NCI-H1417 treated with DMSO at 0.1 percent for 48 hours (cell line): ENCODE results near the gene HACD4.
"Not testable (repeated sequence)": the region's sequence is repeated elsewhere in the genome, so short reads cannot be mapped to it uniquely, and the experiment has no call there.

ENCODE experiments used
- DNase-seq: peaks from one replicate; lab custom pipeline; 2025; lab: John Stamatoyannopoulos, UW

Gene HACD4

DNA sequence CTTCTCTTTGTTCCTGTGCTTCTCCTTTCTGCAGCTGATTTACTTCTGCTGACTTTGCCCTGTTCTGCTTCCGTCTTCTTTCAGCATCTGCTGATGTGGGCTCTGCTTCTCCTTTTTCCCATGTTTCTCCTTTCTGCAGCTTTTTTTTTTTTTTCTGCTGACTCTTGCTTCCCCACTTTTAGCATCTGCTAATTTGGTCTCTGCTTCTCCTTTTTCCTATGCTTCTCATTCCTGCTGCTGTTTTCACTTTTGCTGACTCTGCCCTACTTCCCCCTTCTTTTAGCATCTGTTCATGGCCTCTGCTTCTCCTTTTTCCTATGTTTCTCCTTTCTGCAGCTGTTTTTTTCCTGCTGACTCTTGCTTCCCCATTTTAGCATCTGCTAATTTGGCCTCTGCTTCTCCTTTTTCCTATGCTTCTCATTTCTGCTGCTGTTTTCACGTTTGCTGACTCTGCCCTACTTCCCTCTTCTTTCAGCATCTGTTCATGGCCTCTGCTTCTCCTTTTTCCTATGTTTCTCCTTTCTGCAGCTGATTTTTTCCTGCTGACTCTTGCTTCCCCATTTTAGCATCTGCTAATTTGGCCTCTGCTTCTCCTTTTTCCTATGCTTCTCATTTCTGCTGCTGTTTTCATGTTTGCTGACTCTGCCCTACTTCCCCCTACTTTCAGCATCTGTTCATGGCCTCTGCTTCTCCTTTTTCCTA, 58.0 kb downstream of the HACD4 start:
- not testable (repeated sequence) for DNase-seq

DNA sequence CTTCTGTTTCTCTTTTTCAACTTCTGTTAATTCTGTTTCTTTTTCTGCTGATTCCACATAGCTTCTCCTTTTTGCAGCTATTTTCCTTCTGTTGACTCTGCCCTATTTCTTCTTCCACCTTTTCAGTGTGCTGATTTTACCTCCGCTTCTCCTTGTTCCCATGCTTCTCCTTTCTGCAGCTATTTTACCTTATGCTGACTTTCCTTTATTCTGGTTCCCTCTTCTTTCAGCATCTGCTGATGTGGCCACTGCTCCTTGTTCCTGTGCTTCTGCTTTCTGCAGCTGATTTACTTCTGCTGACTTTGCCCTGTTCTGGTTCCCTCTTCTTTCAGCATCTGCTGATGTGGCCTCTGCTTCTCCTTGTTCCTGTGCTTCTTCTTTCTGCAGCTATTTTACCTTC, 58.8 kb downstream of the HACD4 start:
- no peak for DNase-seq

DNA sequence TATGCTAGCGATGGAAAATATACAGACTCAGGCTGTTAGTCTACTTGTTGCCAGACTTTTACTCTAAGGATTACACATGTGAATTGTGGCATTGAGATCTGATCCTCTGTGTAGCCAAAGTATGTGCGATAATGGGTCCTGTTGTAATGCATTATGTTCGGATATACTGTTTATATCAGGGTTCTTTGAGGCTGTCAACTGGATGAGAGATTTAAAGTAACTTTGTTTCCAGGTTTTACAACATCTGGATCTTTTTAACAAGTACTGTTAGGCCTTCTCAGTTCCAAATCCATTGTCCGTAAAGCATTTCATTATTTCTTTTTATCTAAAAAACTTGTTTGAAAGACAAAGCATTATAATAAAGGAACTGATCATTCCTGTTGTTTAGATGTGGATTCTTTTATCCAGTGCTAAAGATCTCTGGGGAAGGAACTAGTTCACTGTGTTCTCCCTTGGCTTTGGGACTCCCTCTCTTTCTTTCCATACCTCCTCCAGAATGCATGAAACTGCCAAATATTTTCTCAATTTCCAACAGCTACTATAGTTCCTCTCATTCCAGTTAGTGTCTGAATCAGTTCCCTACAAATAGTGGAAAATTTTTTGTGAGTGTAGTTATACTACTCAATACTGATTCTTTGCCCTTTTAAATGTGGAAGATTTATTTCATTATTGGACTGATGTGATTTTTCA, 68.8 kb downstream of the HACD4 start:
- no peak for DNase-seq

GRCh38 chr9:20950707-20951106, 80.7 kb downstream of the HACD4 start:
- DNase-seq, result no peak
